Measurements from ENCODE around the gene ZNF224. TPM values are rescaled to one million over a fixed set of nuclear protein-coding genes. Genes with fewer than 3 reads are reported as not detected.

The ZNF224 gene
- total RNA-seq = 94.2 and 96.1 TPM in 2 replicates
- total RNA-seq (2013) = 47.1 TPM
- 30.7 and 53.7 TPM in 2 replicates for polyA plus RNA-seq
- polyA minus RNA-seq = 23.2 and 35.7 TPM in 2 replicates

- intact Hi-C loops (cut with micrococcal nuclease) = loop anchor here (1.0 to 10.0 kb wide), 10 partner anchors 19 to 311 kb away; partner anchors contain the start of genes ZNF222, ZNF225, ZNF230 and ZNF234
- H3K4me3 ChIP-seq (ENCODE audit: control extremely low read depth in 1 of 5, extremely low read depth in 1 of 5, insufficient read depth in 1 of 5, low read depth in 2 of 5, low read length in 4 of 5) = peak within 1 kb of the TSS; percentile 67 to 95 (median 89)
- TF ChIP-seq, protein P1, sequence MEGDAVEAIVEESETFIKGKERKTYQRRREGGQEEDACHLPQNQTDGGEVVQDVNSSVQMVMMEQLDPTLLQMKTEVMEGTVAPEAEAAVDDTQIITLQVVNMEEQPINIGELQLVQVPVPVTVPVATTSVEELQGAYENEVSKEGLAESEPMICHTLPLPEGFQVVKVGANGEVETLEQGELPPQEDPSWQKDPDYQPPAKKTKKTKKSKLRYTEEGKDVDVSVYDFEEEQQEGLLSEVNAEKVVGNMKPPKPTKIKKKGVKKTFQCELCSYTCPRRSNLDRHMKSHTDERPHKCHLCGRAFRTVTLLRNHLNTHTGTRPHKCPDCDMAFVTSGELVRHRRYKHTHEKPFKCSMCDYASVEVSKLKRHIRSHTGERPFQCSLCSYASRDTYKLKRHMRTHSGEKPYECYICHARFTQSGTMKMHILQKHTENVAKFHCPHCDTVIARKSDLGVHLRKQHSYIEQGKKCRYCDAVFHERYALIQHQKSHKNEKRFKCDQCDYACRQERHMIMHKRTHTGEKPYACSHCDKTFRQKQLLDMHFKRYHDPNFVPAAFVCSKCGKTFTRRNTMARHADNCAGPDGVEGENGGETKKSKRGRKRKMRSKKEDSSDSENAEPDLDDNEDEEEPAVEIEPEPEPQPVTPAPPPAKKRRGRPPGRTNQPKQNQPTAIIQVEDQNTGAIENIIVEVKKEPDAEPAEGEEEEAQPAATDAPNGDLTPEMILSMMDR (IDR thresholded peaks at IDR 0.05) = no peak
- TF ChIP-seq EZH2 (IDR thresholded peaks at IDR 0.05; ENCODE audit: borderline replicate concordance, insufficient read depth, low read depth, low read length, poor library complexity, severe bottlenecking) = no peak
- peaks cover 22% of the 10 kb centered on the region for H3K4me1 Mint-ChIP-seq
- peak within 1 kb of the TSS; percentile 86 for H3K4me2 ChIP-seq (replicated peaks; ENCODE audit: low read depth, low read length, poor library complexity, severe bottlenecking)
- no peaks in the 10 kb centered on the region for H3K27me3 Mint-ChIP-seq
- peaks cover 3% of the 10 kb centered on the region for H4K20me1 ChIP-seq (ENCODE audit: control insufficient read depth, insufficient read depth, low read length, poor library complexity, severe bottlenecking)
- peak within 1 kb of the TSS; percentile 96 for H3K4me3 Mint-ChIP-seq
- peaks cover 40% of the 10 kb centered on the region for H3K79me2 ChIP-seq (ENCODE audit: control insufficient read depth, insufficient read depth, low read length)
- CTCF ChIA-PET = interaction anchor here (0.6 to 2.3 kb wide), 7 partner anchors 45 to 348 kb away, joined by 3 to 7 read pairs (median 4); partner anchors contain the start of genes ZNF235 and ZNF45
- peaks cover 15 to 26% of the 10 kb centered on the region in 2 experiments for H3K36me3 ChIP-seq (replicated peaks in 1 of 2; ENCODE audit: control extremely low read depth in 1 of 2, control insufficient read depth in 1 of 2, extremely low read depth in 1 of 2, insufficient read depth in 2 of 2, low read length in 1 of 2)
- peak within 1 kb of the TSS; percentile 90 for H3K27ac Mint-ChIP-seq
- no peaks in the 10 kb centered on the region for H3K9me3 ChIP-seq (ENCODE audit: control extremely low read depth in 1 of 3, control insufficient read depth in 2 of 3, insufficient read depth in 1 of 3, low read length in 2 of 3)
- H3K27me3 ChIP-seq (replicated peaks in 1 of 4; ENCODE audit: control extremely low read depth in 1 of 4, control insufficient read depth in 3 of 4, insufficient read depth in 4 of 4, low read length in 3 of 4) = no peaks in the 10 kb centered on the region
- H3K4me1 ChIP-seq (ENCODE audit: control insufficient read depth in 2 of 2, insufficient read depth in 2 of 2, low read length in 2 of 2) = peaks cover 4 to 9% of the 10 kb centered on the region in 2 donors
- DNase-seq (peak; percentile 87), ATAC-seq (ENCODE audit: low read depth) (peak; percentile 94)
- H2AFZ ChIP-seq (ENCODE audit: insufficient read depth, low read depth, low read length, poor library complexity, severe bottlenecking) = peak within 1 kb of the TSS; percentile 97
- H3K9me3 Mint-ChIP-seq (ENCODE audit: insufficient read depth) = no peaks in the 10 kb centered on the region
- H3K27ac ChIP-seq (ENCODE audit: low read length in 2 of 2) = peak within 1 kb of the TSS; percentile 39 to 70
- POLR2A ChIA-PET = interaction anchor here (1.0 to 1.3 kb wide), 2 partner anchors 20 to 118 kb away, joined by 3 to 8 read pairs; partner anchors contain the start of gene ZNF227
- peak within 1 kb of the TSS; percentile 80 for H3K9ac ChIP-seq (ENCODE audit: low read length)
- under 1% methylated on average over 46 of the region's 50 CpGs for WGBS (ENCODE audit: insufficient coverage)
Observed at GRCh38 chr19:44093931-44094765, at the start of gene ZNF224. ZNF224 (plus strand) TSS chr19:44094361; CDS start chr19:44097874, 3,513 bp downstream.
